Kidney (tissue), 14 donors: ENCODE results near the gene FAM131A. TPM values are rescaled to one million over a fixed set of nuclear protein-coding genes. Genes with fewer than 3 reads are reported as not detected.

Experiments
- DNase-seq, 5 donors: peaks; one replicate each; pipeline ENCODE4 v3.0.0-alpha.2; 2013 to 2020
- FAIRE-seq: peaks from 2 replicates; lab custom pipeline; 2012; peaks lifted over from hg19 to GRCh38; lab: Jason Lieb, UNC
- H3K27ac ChIP-seq, 2 donors: one replicate each; pipeline ENCODE4 v1.7.0; 2013; ENCODE audit warnings: low read depth in 2 of 2, low read length in 2 of 2, inconsistent platforms in 1 of 2
- H3K27me3 ChIP-seq: one replicate; pipeline ENCODE4 v1.7.1; 2013; ENCODE audit warnings: low read length, inconsistent platforms; ENCODE audit not compliant: control insufficient read depth, insufficient read depth
- H3K36me3 ChIP-seq, 3 donors: one replicate each; pipeline versions ENCODE4 v1.7.0 to v1.7.1; 2013; ENCODE audit warnings: low read length in 3 of 3, control low read depth in 1 of 3, inconsistent platforms in 1 of 3; ENCODE audit not compliant: insufficient read depth in 3 of 3, control insufficient read depth in 2 of 3
- H3K4me1 ChIP-seq, 3 donors: one replicate each; pipeline versions ENCODE4 v1.7.0 to v1.7.1; 2013; ENCODE audit warnings: low read length in 3 of 3, inconsistent platforms in 1 of 3, low read depth in 1 of 3; ENCODE audit not compliant: control insufficient read depth in 2 of 3, insufficient read depth in 2 of 3
- H3K4me3 ChIP-seq, 3 donors: one replicate each; pipeline versions ENCODE4 v1.7.0 to v1.8.1; 2013; ENCODE audit warnings: low read length in 3 of 3, control low read depth in 1 of 3, inconsistent platforms in 1 of 3
- H3K9ac ChIP-seq, 3 donors: one replicate each; pipeline versions ENCODE4 v1.7.0 to v1.7.1; 2013; ENCODE audit warnings: low read length in 3 of 3, control low read depth in 1 of 3, inconsistent platforms in 1 of 3
- H3K9me3 ChIP-seq, 3 donors: one replicate each; pipeline versions ENCODE4 v1.7.0 to v1.7.1; 2013; ENCODE audit warnings: low read length in 3 of 3, control low read depth in 1 of 3, inconsistent platforms in 1 of 3; ENCODE audit not compliant: control insufficient read depth in 2 of 3, insufficient read depth in 1 of 3
- CTCF ChIP-seq: IDR thresholded peaks from 3 replicates; pipeline ENCODE4 v1.5.1; 2012; ENCODE audit warnings: mild to moderate bottlenecking, moderate library complexity, borderline replicate concordance; ENCODE audit not compliant: insufficient read depth; ENCODE audit errors: extremely low read depth
- intact Hi-C: fragments of 100-400 bp; cut with DNase I; formaldehyde crosslinking; loops from one replicate; pipeline ENCODE4 v1.11.1; 2022
- polyA plus RNA-seq: library from polyadenylated mRNA; stranded (reverse); fragments of 350-450 nt; fragmentation: Illumina TruSeq; extraction: RNeasy Lipid Tissue Mini Kit (QIAGEN cat#74804); gene quantifications from one replicate; pipeline ENCODE4 v1.2.3, GENCODE V29; 2014; ENCODE audit warnings: low read depth, low replicate concordance; ENCODE audit not compliant: insufficient read depth
- total RNA-seq: library from RNA; stranded (reverse); fragmentation: NEBNext Ultra II Directional; extraction: Animal tissue kit (Norgen Biotek cat#: 25700); gene quantifications from one replicate; pipeline ENCODE4 v1.2.1, GENCODE V29; 2021
- donor health status: control.
- donor health status: control.
- donor health status: control.
- donor health status: control.
- donor health status: control.
- donor health status: DM: yes; HTN: yes; CAD: no.
- donor health status: Normal renal cell carcinoma (clear cell type).

The FAM131A gene
- total and polyA plus RNA-seq, 2 donors from 2014 or later, result 14.0 to 20.1 TPM

- FAIRE-seq (no peak), DNase-seq (no peak)
- no peaks in the 10 kb centered on the region for H3K36me3 ChIP-seq
- no peak overlapping the region for H3K4me3 ChIP-seq
- H3K9ac ChIP-seq, result no peak overlapping the region
- no peaks in the 10 kb centered on the region for H3K27me3 ChIP-seq
- intact Hi-C loops, result no loop called here
- H3K27ac ChIP-seq, result no peak overlapping the region
- H3K9me3 ChIP-seq, result no peaks in the 10 kb centered on the region
- no peak for TF ChIP-seq CTCF
- H3K4me1 ChIP-seq, result no peaks in the 10 kb centered on the region
Observed at GRCh38 chr3:184386047-184386806, 48.8 kb downstream of the FAM131A start.

- H3K4me1 ChIP-seq, result no peaks in the 10 kb centered on the region
- DNase-seq (no peak), FAIRE-seq (no peak)
- no peak overlapping the region for H3K4me3 ChIP-seq
- no peaks in the 10 kb centered on the region for H3K36me3 ChIP-seq
- H3K27me3 ChIP-seq, result no peaks in the 10 kb centered on the region
- no peak for TF ChIP-seq CTCF
- H3K9me3 ChIP-seq, result no peaks in the 10 kb centered on the region
- intact Hi-C loops, result no loop called here
- H3K9ac ChIP-seq, result no peak overlapping the region
- no peak overlapping the region for H3K27ac ChIP-seq
Observed at GRCh38 chr3:184387174-184387714, 49.8 kb downstream of the FAM131A start.

- H3K4me3 ChIP-seq, result no peak overlapping the region
- H3K4me1 ChIP-seq, result no peaks in the 10 kb centered on the region
- no peak for DNase-seq
- H3K9me3 ChIP-seq, result no peaks in the 10 kb centered on the region
- intact Hi-C loops, result no loop called here
- no peak for TF ChIP-seq CTCF
- H3K36me3 ChIP-seq, result no peaks in the 10 kb centered on the region
- FAIRE-seq, result no peak
- H3K27me3 ChIP-seq, result no peaks in the 10 kb centered on the region
- no peak overlapping the region for H3K9ac ChIP-seq
- no peak overlapping the region for H3K27ac ChIP-seq
Observed at GRCh38 chr3:184388164-184388935, 51.0 kb downstream of the FAM131A start.
